Spleen (tissue), 11 donors: Measurements from ENCODE around the gene ANGPTL2. TPM values are rescaled to one million over a fixed set of nuclear protein-coding genes. Genes with fewer than 3 reads are reported as not detected.

Experiments
- DNase-seq: peaks from one replicate; pipeline ENCODE4 v3.0.0-alpha.2; 2020
- H3K27ac ChIP-seq, 8 donors: fragments of 200-600 bp; sonication (generic) in 7 of 8; 1 replicate in 4 of 8; 2 replicates in 4 of 8; pipeline versions ENCODE4 v1.5.0 to v1.8.0; 2016 to 2021; ENCODE audit warnings: inconsistent platforms in 4 of 8, mild to moderate bottlenecking in 4 of 8, moderate library complexity in 1 of 8
- H3K27me3 ChIP-seq, 7 donors: fragments of 200-600 bp; sonication (generic) in 6 of 7; replicated peaks in 1 of 7; 1 replicate in 4 of 7; 2 replicates in 3 of 7; pipeline versions ENCODE4 v1.5.0 to v1.8.0; 2016 to 2021; ENCODE audit warnings: inconsistent platforms in 3 of 7, mild to moderate bottlenecking in 1 of 7
- H3K36me3 ChIP-seq, 6 donors: fragments of 200-600 bp; sonication (generic) in 5 of 6; 1 replicate in 4 of 6; 2 replicates in 2 of 6; pipeline versions ENCODE4 v1.5.0 to v1.8.0; 2016 to 2021; ENCODE audit warnings: inconsistent platforms in 2 of 6
- H3K4me1 ChIP-seq, 6 donors: fragments of 200-600 bp; sonication (generic) in 5 of 6; 1 replicate in 3 of 6; 2 replicates in 3 of 6; pipeline versions ENCODE4 v1.5.0 to v1.8.0; 2016 to 2021; ENCODE audit warnings: inconsistent platforms in 3 of 6
- H3K4me3 ChIP-seq, 8 donors: fragments of 200-600 bp; sonication (generic) in 7 of 8; 1 replicate in 4 of 8; 2 replicates in 4 of 8; pipeline versions ENCODE4 v1.5.0 to v1.8.0; 2016 to 2021; ENCODE audit warnings: inconsistent platforms in 4 of 8, mild to moderate bottlenecking in 4 of 8, moderate library complexity in 2 of 8
- H3K9me3 ChIP-seq, 8 donors: fragments of 200-600 bp; sonication (generic) in 7 of 8; 1 replicate in 4 of 8; 2 replicates in 4 of 8; pipeline versions ENCODE4 v1.5.0 to v1.8.0; 2016 to 2021; ENCODE audit warnings: inconsistent platforms in 4 of 8
- CTCF ChIP-seq, 11 experiments: fragments of 200-600 bp in 7 of 11; fragments of 450-650 bp in 4 of 11; sonication (generic) in 4 of 11; IDR thresholded peaks in 8 of 11; conservative IDR thresholded peaks in 3 of 11; 1 replicate in 7 of 11; 2 replicates in 4 of 11; pipeline versions ENCODE4 v1.4.0 to v1.8.0; 2016 to 2021; ENCODE audit warnings: antibody characterized with exemption in 11 of 11, inconsistent platforms in 4 of 11, mild to moderate bottlenecking in 1 of 11
- POLR2A ChIP-seq, 3 donors: fragments of 450-650 bp; IDR thresholded peaks; one replicate each; pipeline ENCODE4 v1.5.1; 2017; ENCODE audit warnings: antibody characterized with exemption in 3 of 3, mild to moderate bottlenecking in 1 of 3
- POLR2AphosphoS5 ChIP-seq, 3 donors: sonication (generic); formaldehyde crosslinking; IDR thresholded peaks; one replicate each; pipeline ENCODE4 v1.5.1; 2017; ENCODE audit warnings: antibody characterized with exemption in 3 of 3
- WGBS, 5 donors: extraction: QIAGEN DNeasy Blood & Tissue Kit in 3 of 5; methylation state at CpG; one replicate each; pipeline versions ENCODE4 v1.1.5 to v1.1.7; 2013 to 2018; 5-methylcytosine and 5-hydroxymethylcytosine counted together
- intact Hi-C: fragments of 100-400 bp; cut with DNase I; formaldehyde crosslinking; loops from one replicate; pipeline ENCODE4 v1.15.0; 2023; ENCODE audit warnings: low total_unique reads
- polyA plus RNA-seq, 3 donors: library from polyadenylated mRNA; stranded (reverse); fragments of 200-250 nt; gene quantifications; one replicate each; pipeline ENCODE4 v1.2.1, GENCODE V29; 2013
- total RNA-seq, 7 donors: library from RNA; depleted of rRNA in 3 of 7; stranded (reverse); fragments of >200 nt in 3 of 7; fragmentation: NEBNext Ultra II Directional in 4 of 7; extraction: Animal tissue kit (Norgen Biotek cat#: 25700) in 4 of 7; gene quantifications; one replicate each; pipeline versions ENCODE4 v1.1.0 to v1.2.1, GENCODE V29; 2016 to 2021
- donor health status: healthy with polysubstance abuse.
- donor health status: DM: no; HTN: no; CAD: no; lungs with moderate emphysema.
- donor health status: DM: no; HTN: no; CAD: no.
- donor health status: Bipolar disorder and iron deficiency.
- donor health status: healthy.
- donor health status: DM: no; HTN: no; CAD: no.
- donor health status: DM: yes; HTN: yes; CAD: no.

ANGPTL2 gene
- total and polyA plus RNA-seq, 10 donors = 6.6 to 103 (median 48.1) TPM

GRCh38 chr9:127059765-127060361 lies 62.6 kb downstream of the ANGPTL2 start:
- Histone ChIP-seq H3K4me3 (no peak overlapping the region), H3K27ac (peak overlapping the region in 1 of 8 donors; percentile 3), H3K9me3 (no peaks in the 10 kb centered on the region), H3K36me3 (no peaks in the 10 kb centered on the region), H3K27me3 (no peaks in the 10 kb centered on the region), H3K4me1 (peaks cover 0 to 17% (median 3%) of the 10 kb centered on the region in 6 donors)
- intact Hi-C loops = no loop called here
- no peak for DNase-seq
- no peak for TF ChIP-seq CTCF (IDR thresholded peaks at IDR 0.05 in 8 of 11, conservative IDR thresholded peaks at IDR 0.05 in 3 of 11)
- no peak for TF ChIP-seq POLR2A (IDR thresholded peaks at IDR 0.05)
- no peak for TF ChIP-seq POLR2AphosphoS5 (IDR thresholded peaks at IDR 0.05)
- WGBS, 5 donors = 61 to 81% (median 75%) methylated on average over 4 of the region's 4 CpGs

GRCh38 chr9:127059030-127059429 lies 63.4 kb downstream of the ANGPTL2 start:
- Histone ChIP-seq H3K27me3 (no peaks in the 10 kb centered on the region), H3K9me3 (no peaks in the 10 kb centered on the region), H3K27ac (no peak overlapping the region), H3K36me3 (peaks cover 0 to under 1% (median 0%) of the 10 kb centered on the region in 6 donors), H3K4me1 (peaks cover 0 to 20% (median 5%) of the 10 kb centered on the region in 6 donors), H3K4me3 (no peak overlapping the region)
- WGBS, 5 donors = 81 to 91% (median 86%) methylated on average over 2 of the region's 2 CpGs
- TF ChIP-seq CTCF (IDR thresholded peaks at IDR 0.05 in 8 of 11, conservative IDR thresholded peaks at IDR 0.05 in 3 of 11) = no peak
- intact Hi-C loops = no loop called here
- no peak for DNase-seq

GRCh38 chr9:127058645-127059021 lies 63.8 kb downstream of the ANGPTL2 start:
- no peak overlapping the region for H3K4me3 ChIP-seq
- H3K9me3 ChIP-seq = no peaks in the 10 kb centered on the region
- 92 to 96% (median 95%) methylated on average over 4 of the region's 4 CpGs for WGBS, 5 donors
- intact Hi-C loops = no loop called here
- TF ChIP-seq POLR2A (IDR thresholded peaks at IDR 0.05) (no peak), CTCF (IDR thresholded peaks at IDR 0.05 in 8 of 11, conservative IDR thresholded peaks at IDR 0.05 in 3 of 11) (no peak), POLR2AphosphoS5 (IDR thresholded peaks at IDR 0.05) (no peak)
- H3K36me3 ChIP-seq = peaks cover 0 to 4% (median 0%) of the 10 kb centered on the region in 6 donors
- no peak for DNase-seq
- H3K27me3 ChIP-seq = no peaks in the 10 kb centered on the region
- H3K27ac ChIP-seq = peak overlapping the region in 1 of 8 donors; percentile 27
- H3K4me1 ChIP-seq = peaks cover 0 to 24% (median 7%) of the 10 kb centered on the region in 6 donors

GRCh38 chr9:127058011-127058644 lies 64.3 kb downstream of the ANGPTL2 start:
- Histone ChIP-seq H3K27me3 (no peaks in the 10 kb centered on the region), H3K9me3 (no peaks in the 10 kb centered on the region), H3K4me3 (no peak overlapping the region), H3K27ac (peak overlapping the region in 4 of 8 donors; percentile 9 to 33 (median 24)), H3K36me3 (peaks cover 0 to 9% (median 0%) of the 10 kb centered on the region in 6 donors), H3K4me1 (peaks cover 0 to 29% (median 10%) of the 10 kb centered on the region in 6 donors)
- no peak for DNase-seq
- TF ChIP-seq POLR2A (IDR thresholded peaks at IDR 0.05) (no peak), POLR2AphosphoS5 (IDR thresholded peaks at IDR 0.05) (no peak), CTCF (IDR thresholded peaks at IDR 0.05 in 8 of 11, conservative IDR thresholded peaks at IDR 0.05 in 3 of 11) (no peak)
- WGBS, 5 donors = 79 to 91% (median 89%) methylated on average over 7 of the region's 7 CpGs
- intact Hi-C loops = no loop called here
